ENCODE data around the gene RXFP4.
"Not testable (repeated sequence)": the region's sequence is repeated elsewhere in the genome, so short reads cannot be mapped to it uniquely, and the experiment has no call there.

RXFP4 gene

GRCh38 chr1:155940993-155941844 is at the start of gene RXFP4:
Gene RXFP4, plus strand, starts transcription at chr1:155941638. Its CDS starts 72 bp downstream, at chr1:155941710.
- no peak for DNase-seq

GRCh38 chr1:155892796-155893195 is 48.6 kb upstream of the RXFP4 start:
- DNase-seq = no peak

GRCh38 chr1:155893389-155894142 is 47.9 kb upstream of the RXFP4 start:
- DNase-seq = no peak

- DNase-seq = not testable (repeated sequence)
Observed at GRCh38 chr1:155895617-155896016, 45.8 kb upstream of the RXFP4 start.

GRCh38 chr1:155896476-155896875 is 45.0 kb upstream of the RXFP4 start:
- not testable (repeated sequence) for DNase-seq

GRCh38 chr1:155897746-155898145 is 43.7 kb upstream of the RXFP4 start:
- DNase-seq = no peak

GRCh38 chr1:155898888-155899287 is 42.5 kb upstream of the RXFP4 start:
- DNase-seq = no peak

- DNase-seq = no peak
Observed at GRCh38 chr1:155899683-155900082, 41.8 kb upstream of the RXFP4 start.

GRCh38 chr1:155900161-155900560 is 41.3 kb upstream of the RXFP4 start:
- DNase-seq = no peak

GRCh38 chr1:155904261-155904660 is 37.2 kb upstream of the RXFP4 start:
- DNase-seq = no peak

GRCh38 chr1:155909894-155910293 is 31.5 kb upstream of the RXFP4 start:
- DNase-seq = peak; percentile 9

GRCh38 chr1:155910621-155911121 is 30.8 kb upstream of the RXFP4 start:
- no peak for DNase-seq

GRCh38 chr1:155911156-155912055 is 30.0 kb upstream of the RXFP4 start, which contains the start of gene RIT1:
Gene RIT1, minus strand, starts transcription at chr1:155911349. Its CDS starts 588 bp downstream, at chr1:155910761.
- peak; percentile 21 for DNase-seq

- DNase-seq = no peak
Observed at GRCh38 chr1:155912056-155912536, 29.3 kb upstream of the RXFP4 start.

GRCh38 chr1:155913969-155914757 is 27.3 kb upstream of the RXFP4 start:
- no peak for DNase-seq

GRCh38 chr1:155918660-155919059 is 22.8 kb upstream of the RXFP4 start:
- no peak for DNase-seq

- no peak for DNase-seq
Observed at GRCh38 chr1:155919801-155920200, 21.6 kb upstream of the RXFP4 start.

- DNase-seq = no peak
Observed at GRCh38 chr1:155920717-155921116, 20.7 kb upstream of the RXFP4 start.

- DNase-seq = no peak
Observed at GRCh38 chr1:155925506-155925905, 15.9 kb upstream of the RXFP4 start.

GRCh38 chr1:155929057-155929456 is 12.4 kb upstream of the RXFP4 start:
- no peak for DNase-seq

- not testable (repeated sequence) for DNase-seq
Observed at GRCh38 chr1:155930725-155931124, 10.7 kb upstream of the RXFP4 start.

Data from GF-D8 (cell line).